EL (cell line): ENCODE results near the gene CACNA2D3.
"Not testable (repeated sequence)": the region's sequence is repeated elsewhere in the genome, so short reads cannot be mapped to it uniquely, and the experiment has no call there.

ENCODE experiments used
- DNase-seq: peaks from one replicate; pipeline ENCODE4 v3.0.0-alpha.2; 2016

CACNA2D3 gene

DNA sequence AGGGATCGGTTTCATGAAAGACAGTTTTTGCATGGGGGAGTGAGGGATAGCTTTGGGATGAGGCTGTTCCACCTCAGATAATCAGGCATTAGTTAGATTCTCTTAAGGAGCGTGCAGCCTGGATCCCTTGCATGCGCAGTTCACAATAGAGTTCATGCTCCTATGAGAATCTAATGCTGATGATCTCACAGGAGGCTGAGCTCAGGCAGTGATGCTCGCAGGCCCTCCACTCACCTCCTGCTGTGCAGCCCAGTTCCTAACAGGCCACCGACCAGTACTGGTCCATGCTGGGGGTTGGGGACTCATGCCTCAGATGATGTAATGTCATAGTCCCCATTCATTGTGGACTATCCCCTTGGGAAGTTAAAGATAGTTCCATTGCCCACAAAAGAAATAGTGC is 255.8 kb downstream of the CACNA2D3 start:
- no peak for DNase-seq

DNA sequence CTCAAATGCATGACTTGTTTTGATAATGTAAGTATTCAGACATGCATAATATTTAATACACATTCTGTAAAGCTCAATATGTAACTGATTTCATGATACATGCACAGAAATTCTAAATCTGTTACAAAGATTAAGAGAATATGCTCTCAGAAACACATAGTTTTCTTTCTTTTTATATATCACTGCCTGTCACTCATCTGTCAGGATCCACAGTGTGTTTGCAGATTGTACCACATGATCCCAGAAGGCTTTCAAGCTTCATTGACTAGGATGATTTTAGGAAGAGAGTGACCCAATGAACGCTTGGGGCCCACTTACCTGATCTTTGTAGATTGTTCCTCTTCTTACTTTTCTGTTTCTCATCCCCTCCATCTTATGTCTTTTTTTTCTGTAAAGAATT is 261.9 kb downstream of the CACNA2D3 start:
- DNase-seq, result no peak

DNA sequence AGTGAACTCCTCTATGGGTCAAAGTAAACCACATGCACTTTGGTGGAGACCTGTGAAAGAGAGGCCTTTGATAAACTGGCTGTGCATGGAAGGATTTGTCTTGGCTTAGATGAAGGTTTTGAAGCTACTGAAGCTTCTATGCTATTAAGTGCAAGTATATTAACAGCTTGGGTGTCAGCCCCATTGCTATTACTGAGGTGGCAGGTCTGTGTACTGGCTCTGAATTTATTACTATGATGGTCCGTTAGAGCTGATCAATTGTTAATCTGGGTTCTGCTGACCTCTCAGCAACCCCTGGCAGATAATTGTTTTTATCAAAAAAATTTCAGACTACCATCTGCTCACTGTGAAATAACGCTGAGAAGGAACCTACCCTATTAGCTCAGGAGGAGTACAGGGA is 268.2 kb downstream of the CACNA2D3 start:
- DNase-seq, result no peak

DNA sequence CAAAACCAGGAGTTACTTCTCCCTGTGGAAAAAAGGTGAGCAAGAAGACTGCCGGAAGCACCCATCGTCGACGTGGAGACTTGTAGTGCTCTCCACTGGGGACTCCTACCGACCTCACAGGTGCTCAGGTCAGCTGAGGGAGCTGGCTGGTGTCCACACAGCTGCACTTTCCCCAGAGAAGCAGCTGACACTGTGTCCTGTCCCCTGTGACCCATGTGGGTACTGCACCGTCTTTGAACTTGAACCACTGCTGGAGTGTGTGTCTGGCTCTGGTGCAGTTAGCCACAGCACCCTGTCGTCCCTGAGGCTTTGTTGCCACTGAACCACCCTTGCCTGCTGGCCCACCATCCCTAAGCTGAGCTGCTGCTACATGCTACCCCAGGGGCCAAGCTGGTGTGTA is 270.8 kb downstream of the CACNA2D3 start:
- DNase-seq, result no peak

DNA sequence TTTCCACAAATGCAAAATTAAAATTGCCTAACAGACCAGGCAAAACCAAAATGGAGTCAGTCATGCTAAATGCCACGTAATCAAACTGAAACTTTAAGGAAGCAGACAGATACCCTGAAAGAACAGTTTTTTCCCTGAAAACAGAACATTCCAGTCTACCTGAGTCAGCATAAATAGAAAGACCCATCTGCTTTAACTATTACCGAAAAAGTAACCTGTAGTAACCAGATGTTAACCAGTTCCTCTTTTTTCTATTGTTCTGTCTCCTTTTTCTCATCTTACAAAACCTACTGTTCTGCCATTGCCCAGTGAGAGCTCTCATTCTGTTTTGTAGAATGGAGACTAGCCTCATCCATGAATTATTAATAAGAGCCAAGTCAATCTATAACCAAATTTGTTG is 286.0 kb downstream of the CACNA2D3 start:
- no peak for DNase-seq

DNA sequence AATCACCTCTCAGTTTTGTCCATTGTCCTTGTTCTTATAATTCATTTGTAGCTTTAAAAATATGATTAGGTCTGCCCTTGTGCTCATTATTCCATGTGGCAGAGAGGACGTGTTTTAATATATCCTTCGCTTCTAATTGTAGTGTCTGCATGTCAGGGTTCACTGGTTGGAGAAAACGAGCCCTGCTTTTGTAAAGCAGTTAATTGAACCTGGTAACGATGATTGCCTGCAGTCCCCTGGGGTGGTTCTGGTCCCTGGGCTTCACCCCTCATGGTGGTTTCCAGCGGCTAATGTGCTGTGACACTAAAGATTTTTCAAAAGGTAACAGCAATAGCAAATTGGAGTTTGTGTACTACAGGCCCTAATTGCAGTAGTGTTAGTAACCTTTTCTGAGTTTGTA is 299.6 kb downstream of the CACNA2D3 start:
- DNase-seq, result no peak

DNA sequence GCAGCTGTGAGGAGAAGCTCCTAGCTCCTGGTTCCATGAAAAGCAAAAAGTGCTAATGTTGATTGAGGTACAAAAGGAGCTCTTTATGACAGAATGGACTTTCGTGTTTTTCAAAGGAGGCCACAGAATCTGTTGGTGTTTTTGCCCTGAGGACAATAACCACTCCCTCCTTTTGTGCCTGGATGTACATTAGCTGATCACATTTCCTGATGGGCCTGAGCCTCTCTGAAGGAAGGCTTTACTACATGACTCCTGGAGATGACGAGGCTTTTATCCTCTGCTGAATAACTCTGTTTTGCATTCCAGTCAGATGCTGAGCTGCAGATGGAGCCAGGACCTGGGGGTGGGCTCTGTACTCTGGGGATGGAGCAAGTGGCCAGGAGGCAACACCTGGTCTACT is 301.9 kb downstream of the CACNA2D3 start:
- DNase-seq, result no peak

DNA sequence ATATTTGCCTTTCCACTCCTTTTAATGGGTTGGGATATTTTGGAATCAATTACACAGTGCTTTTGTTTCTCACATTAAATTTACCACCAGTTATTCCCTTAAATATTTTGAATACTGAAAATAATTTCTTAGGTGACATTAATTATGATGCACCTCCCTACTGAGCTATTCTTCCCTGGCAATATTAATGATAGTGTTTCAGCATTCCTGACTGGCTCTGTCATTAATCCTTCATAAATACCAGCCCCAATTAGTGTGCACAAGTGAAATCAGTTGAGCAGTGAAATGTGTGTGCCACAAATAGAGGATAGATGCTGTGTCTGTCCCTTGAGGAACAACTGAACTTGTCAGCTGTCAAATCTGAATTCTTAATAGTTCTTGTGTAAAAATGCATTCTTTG is 304.0 kb downstream of the CACNA2D3 start:
- DNase-seq, result no peak

DNA sequence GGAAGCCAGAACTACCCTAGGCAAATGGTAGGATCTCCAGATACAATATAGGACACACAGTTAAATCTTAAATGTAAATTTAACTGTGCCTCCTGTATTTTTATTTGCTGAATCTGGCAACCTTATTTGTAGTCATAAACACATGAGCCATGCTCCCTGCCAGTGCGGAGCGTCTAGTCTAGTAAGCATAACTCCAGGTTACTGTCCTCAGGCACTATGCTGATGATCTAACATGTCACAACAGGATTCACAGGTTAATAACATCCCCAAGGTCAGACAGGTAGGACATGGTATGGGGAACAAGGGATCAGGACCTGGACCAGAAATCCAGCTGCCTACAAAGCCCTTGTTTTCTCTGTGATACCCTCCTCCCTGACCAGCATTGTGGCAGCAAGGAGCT is 305.1 kb downstream of the CACNA2D3 start:
- no peak for DNase-seq

DNA sequence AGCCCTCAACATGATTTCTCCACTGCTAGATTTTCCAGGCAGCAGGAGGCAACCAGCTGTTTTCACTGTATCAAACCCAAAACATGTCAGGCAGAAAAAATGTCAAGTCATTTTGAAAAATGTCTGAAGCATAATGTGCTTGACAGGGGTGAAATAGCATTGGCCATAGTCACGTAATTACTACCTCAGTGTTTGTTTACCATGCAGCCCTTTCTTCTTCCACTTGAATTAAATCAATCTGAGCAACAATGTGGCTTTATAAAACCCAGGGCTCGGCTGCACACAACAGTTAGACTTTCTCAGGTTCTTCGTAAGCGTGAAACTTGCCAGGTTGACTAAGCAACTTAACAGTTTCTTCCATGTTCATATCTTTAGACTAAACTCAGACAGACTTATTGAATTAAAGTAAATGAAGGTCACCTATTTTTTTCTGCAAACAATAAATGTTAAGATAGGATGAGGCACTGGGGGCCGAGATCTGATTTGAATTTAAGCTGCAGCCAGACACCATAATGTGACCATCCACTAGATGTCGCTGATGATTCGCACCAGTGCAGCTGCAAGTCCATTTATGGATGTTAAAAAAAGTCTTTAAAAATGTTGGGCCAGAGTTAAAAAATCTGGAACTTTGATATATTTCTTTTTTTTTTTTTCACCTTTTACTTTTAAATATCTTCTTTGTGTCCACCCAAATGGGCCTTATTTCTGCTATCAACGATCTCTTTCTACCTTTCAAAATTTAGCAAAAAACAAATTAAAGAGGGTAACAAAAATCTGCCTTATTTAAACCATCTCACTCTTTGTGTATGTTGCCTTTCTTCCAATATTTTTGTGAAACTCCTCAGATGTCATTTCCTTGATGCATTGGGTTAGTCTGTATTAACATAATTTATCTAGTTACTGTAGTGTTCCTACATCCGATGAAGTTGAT is 305.9 kb downstream of the CACNA2D3 start:
- peak; percentile 60 for DNase-seq

DNA sequence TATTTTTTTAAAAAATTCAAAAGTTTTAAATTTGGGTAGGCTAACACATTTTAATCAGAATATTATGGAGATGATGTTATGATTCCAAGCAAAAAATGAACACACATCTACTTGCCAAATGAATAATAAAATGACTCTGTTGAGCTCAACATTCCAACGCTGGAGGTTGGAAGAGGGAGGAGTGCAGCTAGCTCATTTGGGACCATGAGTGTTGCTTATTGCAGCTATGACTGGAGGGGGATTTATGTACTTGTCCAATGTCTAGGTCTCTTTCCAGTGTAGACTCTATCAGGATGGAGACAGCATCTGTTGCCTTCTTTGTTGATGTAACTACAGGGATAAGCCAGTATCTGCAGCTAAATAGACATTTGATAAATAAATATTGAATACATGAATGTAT is 310.6 kb downstream of the CACNA2D3 start:
- no peak for DNase-seq

DNA sequence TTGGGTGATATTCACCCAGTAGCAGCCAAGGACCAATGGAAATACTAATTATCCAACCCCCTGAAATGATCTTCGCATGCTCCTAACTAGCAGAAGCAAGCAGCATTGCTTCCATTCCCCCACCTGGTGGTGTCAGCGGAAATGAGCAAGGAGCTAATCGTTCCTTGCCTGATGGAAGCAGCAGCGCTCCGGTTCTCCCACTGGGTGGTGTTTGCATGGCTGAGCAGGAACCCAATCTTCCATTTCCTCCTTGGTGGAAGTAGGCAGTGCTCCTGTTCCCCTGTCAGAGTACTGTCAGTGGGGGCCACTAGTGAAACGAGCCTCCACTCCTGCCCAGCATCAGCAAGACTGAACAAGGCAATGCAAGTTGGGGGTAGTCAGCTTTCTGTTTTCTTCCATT is 311.5 kb downstream of the CACNA2D3 start:
- no peak for DNase-seq

DNA sequence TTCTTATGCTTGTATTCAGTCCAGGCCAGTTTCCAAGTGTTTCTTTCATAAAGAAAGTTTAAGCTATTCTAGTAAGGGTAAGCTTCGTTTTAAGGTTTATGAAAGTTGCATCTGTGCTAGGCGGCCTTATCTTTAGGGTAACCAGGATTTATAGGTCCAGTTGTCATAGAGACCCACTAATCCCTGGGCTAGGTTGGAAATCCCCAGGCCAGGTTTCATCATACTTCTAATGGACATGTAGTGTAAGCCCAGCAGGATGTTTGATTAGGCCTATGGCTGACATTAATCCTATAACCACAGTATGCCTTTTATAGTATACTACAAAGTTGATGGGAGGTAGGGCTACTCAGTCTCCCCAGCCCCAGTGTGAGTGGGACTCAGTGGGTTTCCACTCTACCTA is 312.4 kb downstream of the CACNA2D3 start:
- no peak for DNase-seq

DNA sequence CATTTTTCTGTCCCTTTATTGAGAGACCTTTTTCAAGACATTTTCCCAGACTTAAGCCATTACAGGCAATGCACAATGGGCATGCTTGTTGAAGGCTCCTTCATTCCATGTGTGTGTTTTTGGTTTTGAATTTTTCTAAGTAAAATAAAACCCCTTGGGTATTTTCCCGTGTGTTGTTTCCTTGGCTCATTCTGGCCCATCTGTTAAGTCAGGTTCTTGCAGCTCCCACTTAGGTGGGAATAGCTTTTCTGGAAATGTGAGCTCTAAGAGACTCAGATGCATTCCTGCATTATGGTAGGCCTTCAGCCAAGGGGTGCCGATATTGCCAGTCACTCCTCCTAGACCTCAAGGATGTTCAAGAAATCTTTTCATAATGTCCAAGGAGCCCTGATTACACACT is 314.9 kb downstream of the CACNA2D3 start:
- no peak for DNase-seq

DNA sequence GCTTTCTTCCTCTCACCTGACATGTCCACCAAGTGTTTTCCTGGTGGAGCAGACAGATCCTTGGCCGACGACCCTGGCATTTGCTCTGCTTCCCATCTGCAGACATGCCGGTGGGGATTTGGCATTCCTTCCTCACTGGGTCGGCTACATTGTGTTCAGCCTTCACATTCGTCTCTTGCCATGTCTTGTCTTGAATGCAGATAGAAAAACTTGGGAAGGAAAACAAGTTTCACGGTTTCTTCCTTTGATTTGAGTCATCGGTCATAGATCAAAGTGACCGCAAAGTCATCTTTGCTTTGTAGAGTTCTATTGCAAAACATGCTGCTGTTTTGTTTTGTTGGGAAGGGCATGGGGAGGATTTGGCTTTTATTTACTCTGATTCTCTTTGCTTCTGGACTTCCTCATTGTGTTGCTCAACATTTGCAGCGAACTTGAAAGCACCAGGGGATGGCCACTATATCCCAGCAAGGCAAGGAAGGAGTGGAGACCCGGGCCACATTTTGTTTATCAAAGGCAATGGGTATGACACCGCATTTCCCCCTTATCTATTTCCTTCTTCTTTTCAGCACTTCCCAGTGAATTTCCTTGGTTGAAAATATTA is 321.3 kb downstream of the CACNA2D3 start:
- no peak for DNase-seq

DNA sequence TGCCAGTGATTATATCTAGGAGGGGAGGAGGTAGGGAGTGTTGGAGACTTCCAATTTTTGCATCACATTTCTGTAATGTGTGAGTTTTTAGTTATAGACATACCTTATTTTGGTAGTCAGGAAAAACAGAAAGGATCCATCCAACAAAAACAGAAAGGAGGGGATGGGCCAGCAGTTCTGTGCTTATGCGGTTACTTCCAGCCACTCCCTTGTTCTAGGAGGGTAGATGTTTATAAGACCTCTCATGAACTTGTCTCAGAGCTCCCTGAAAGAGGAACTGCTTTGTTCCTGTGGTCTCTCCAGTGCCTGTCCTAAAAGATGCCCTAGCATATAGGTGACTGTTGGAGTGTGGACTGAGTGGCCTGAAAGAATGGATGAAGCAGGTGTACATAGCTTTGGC is 323.3 kb downstream of the CACNA2D3 start:
- DNase-seq, result no peak

DNA sequence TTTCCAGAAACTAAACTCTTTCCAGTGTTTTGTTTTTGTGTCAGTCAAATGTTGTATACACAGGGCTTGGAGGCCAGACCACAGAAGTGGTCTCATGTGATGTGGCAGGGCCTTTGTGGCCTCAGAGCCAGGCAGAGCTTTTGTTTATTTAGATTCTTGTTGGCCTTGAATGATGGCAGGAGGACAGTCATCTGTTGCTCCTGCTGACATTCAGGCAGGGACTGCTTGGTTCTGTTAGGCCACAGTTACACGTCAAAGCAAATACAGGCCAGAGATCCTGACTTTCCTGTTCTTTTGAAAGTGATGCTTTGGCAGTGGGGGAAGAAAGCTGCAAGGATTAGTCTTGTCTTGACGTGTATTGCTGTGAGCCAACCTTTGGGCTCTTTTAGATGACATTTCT is 325.1 kb downstream of the CACNA2D3 start:
- no peak for DNase-seq

DNA sequence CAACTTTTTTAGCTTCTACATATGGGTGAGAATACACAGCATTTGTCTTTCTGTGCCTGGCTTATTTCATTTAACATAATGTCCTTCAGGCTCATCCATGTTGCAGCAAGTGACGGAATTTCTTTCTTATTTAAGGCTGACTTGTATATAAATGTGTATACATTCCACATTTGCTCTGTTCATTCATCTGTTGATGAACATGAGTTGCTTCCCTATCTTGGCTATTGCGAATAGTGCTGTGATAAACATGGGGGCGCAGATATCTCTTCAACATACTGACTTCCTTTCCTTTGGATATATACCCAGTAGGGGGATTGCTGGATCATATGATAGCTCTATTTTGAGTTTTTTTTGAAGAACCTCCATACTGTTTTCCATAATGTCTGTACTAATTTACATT is 332.5 kb downstream of the CACNA2D3 start:
- no peak for DNase-seq

DNA sequence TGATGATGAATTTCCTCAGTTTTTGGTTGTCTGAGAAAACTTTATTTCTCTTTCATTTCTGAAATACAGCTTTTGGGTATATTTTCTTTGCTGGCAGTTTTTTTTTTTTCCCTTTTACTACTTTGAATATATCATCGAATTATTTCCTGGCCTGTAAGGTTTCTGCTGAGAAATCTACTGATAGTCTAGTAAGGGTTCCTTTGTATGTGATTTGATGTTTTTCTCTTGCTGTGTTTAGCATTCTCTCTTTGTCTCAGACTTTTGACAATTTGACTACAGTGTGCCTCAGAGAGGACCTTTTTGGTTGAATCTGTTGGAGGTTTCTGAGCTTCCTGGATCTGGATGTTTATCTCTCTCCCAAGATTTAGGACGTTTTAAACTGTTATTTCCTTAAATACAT is 336.0 kb downstream of the CACNA2D3 start:
- no peak for DNase-seq

DNA sequence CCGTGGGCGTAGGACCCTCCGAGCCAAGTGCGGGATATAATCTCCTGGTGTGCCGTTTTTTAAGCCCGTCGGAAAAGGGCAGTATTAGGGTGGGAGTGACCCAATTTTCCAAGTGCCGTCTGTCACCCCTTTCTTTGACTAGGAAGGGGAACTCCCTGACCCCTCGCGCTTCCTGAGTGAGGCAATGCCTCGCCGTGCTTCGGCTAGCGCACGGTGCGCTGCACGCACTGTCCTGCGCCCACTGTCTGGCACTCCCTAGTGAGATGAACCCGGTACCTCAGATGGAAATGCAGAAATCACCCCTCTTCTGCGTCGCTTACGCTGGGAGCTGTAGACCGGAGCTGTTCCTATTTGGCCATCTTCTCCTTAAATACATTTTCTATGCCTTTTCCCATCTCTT is 342.2 kb downstream of the CACNA2D3 start:
- DNase-seq, result not testable (repeated sequence)

DNA sequence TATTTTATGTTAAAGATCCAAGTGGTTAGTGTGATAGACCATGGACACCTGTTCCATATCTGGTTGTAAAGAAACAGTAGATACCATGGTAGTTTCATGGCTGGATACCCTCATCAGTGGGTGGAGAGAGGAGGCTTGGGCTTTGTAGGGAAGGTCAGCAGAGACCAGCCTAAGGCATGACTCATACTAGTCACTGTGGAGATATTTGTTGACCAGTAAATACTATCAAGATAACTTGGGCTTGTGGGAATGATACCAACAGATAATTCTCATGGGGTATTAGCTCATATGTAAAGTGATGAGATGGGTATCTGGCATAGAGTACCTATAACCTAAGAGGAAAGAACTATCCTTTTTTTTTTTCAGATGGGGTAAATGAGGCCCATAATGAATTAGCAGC is 354.5 kb downstream of the CACNA2D3 start:
- no peak for DNase-seq

DNA sequence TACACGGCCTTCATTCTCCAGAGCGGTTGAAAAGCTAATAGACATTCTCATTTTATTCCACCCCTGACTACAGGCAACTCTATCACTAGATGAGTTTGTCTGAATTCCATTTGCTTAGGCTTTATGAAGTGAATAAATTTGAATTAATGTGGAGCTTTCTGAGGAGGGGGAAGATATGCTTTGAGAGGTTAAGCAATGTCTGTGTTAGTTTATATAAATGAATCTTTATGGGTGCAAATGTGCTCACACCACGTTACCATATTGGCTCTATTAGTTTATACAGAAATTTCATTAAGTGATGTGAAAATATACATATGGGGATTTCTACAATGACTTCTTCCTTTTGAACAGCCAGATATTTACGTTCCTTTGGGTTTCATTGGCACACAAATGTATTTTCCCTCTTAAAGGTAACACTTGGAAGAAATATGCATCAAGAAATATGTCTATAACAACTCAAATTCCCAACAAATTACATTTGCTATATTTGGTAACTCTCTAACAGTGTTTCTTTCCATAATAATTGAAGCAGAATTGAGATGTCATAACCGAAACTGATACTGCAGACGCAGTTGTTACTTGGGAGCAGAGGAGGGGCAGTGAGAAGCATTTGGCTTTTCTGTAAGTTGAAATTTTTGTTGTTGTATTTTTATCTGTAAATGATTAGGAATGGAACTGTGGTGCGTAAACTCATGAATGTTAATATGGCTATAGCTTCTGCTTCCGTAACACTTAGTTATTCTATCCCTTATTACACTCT is 359.4 kb downstream of the CACNA2D3 start:
- DNase-seq, result no peak

DNA sequence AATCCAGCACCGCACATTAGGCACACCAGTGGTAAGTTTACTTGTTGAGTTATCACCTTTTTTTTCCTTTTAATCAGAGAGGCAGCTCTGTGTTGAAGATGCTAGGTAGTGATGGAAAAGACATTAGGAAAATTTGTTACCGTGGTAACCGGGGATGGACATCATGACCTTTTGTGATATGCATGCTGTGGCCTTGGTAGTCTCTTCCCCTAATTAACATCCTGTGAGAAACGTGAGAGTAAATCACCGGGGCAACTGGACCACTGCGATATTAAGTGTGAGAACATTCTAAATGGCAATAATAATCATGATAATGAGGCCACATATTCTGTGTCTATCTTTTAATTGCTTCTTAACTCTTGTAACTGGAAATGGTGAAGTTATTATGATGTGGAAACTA is 362.0 kb downstream of the CACNA2D3 start:
- DNase-seq, result no peak

DNA sequence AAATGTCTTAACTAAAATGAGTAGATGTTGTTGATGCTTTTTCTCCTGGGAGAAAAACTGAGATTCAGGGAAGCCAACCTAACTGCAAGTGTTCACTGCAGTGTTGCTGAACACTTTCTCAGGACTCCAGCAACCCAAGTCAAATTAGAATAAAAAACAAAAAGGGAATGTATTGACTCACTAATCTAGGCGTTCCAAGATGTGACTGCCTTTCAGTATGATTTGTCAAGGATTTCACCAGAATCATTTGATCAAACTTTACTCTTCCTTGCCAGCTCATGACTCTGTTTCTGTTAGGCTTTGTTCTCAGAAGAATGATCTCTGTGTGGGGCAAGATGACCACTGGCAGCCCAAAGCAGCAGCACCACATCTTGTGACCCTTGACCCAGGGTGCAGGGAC is 364.0 kb downstream of the CACNA2D3 start:
- no peak for DNase-seq
